H1 (cell line): ENCODE results near the gene HMGCS2. TPM values are rescaled to one million over a fixed set of nuclear protein-coding genes. Genes with fewer than 3 reads are reported as not detected.

Experiments used
- EGR1 ChIP-seq: IDR thresholded peaks from 2 replicates; pipeline ENCODE4 v1.6.1; 2011; ENCODE audit warnings: low read depth, low read length, borderline replicate concordance
- polyA plus RNA-seq, 7 experiments: library from polyadenylated mRNA; depleted of rRNA in 3 of 7; stranded (reverse) in 5 of 7; unstranded in 2 of 7; fragments of >200 nt in 5 of 7; fragments of 200-250 nt in 2 of 7; gene quantifications; 1 replicate in 5 of 7; 2 replicates in 1 of 7; 4 replicates in 1 of 7; pipeline versions ENCODE4 v1.2.1 to v1.2.3, GENCODE V29; 2011 to 2013; ENCODE audit warnings: missing spikeins in 2 of 7, mixed read lengths in 2 of 7
- total RNA-seq: library from RNA; stranded (reverse); fragmentation: NEBNext Ultra II Directional; extraction: Animal tissue kit (Norgen Biotek cat#: 25700); gene quantifications from 2 replicates; pipeline ENCODE4 v1.2.1, GENCODE V29; 2021

HMGCS2 gene
- total and polyA plus RNA-seq, 2 of the 8 experiments (the other 6 are each of a cell fraction or from before 2014, with no cell fraction given) = not detected

- no peak for TF ChIP-seq EGR1
These were observed 12.9 kb upstream of the HMGCS2 start (continued) for GRCh38 chr1:119781434-119782210.
